Posterior vena cava (tissue), 2 donors: Measurements from ENCODE around the gene SMS. TPM values are rescaled to one million over a fixed set of nuclear protein-coding genes. Genes with fewer than 3 reads are reported as not detected.

Experiments used
- DNase-seq: peaks from one replicate; pipeline ENCODE4 v3.0.0-alpha.2; 2020; ENCODE audit warnings: low spot score
- intact Hi-C, 2 donors: fragments of 100-400 bp; cut with DNase I; formaldehyde crosslinking; loops; one replicate each; pipeline versions ENCODE4 v1.14.1 to v1.14.2; 2022 to 2023
- total RNA-seq, 2 donors: library from RNA; stranded (reverse); fragmentation: NEBNext Ultra II Directional; extraction: Animal tissue kit (Norgen Biotek cat#: 25700); gene quantifications; one replicate each; pipeline ENCODE4 v1.2.1, GENCODE V29; 2021
- donor health status: DM: yes; HTN: yes; CAD: no.
- donor health status: DM: yes; HTN: yes; CAD: no.

Gene SMS
- total RNA-seq, 2 donors from 2014 or later, result 47.0 to 79.0 TPM

GRCh38 chrX:21972046-21972445 is 31.5 kb downstream of the SMS start:
- DNase-seq, result no peak
- intact Hi-C loops, result loop anchor here in 1 of 2 donors (10.0 kb wide), 1 partner anchor 137 kb away; the partner anchor contains the start of gene MBTPS2

- intact Hi-C loops, result loop anchor here in 1 of 2 donors (10.0 kb wide), 1 partner anchor 138 kb away; the partner anchor contains the start of gene MBTPS2
- DNase-seq, result no peak
These were observed 32.2 kb downstream of the SMS start for GRCh38 chrX:21972721-21973120.

GRCh38 chrX:21973321-21974010 is 33.0 kb downstream of the SMS start:
- DNase-seq, result no peak
- intact Hi-C loops, result loop anchor here in 1 of 2 donors (10.0 kb wide), 1 partner anchor 139 kb away; the partner anchor contains the start of gene MBTPS2

- DNase-seq, result no peak
- intact Hi-C loops, result loop anchor here in 1 of 2 donors (10.0 kb wide), 1 partner anchor 139 kb away; the partner anchor contains the start of gene MBTPS2
These were observed 33.5 kb downstream of the SMS start for GRCh38 chrX:21974011-21974385.

GRCh38 chrX:21975242-21975641 is 34.7 kb downstream of the SMS start:
- intact Hi-C loops, result loop anchor here (5.0 to 10.0 kb wide), 2 partner anchors 133 to 140 kb away; partner anchors contain the start of gene MBTPS2 (in 1 of the 2)
- no peak for DNase-seq

- DNase-seq, result no peak
- intact Hi-C loops, result loop anchor here (5.0 to 10.0 kb wide), 2 partner anchors 134 to 141 kb away; partner anchors contain the start of gene MBTPS2 (in 1 of the 2)
These were observed 35.3 kb downstream of the SMS start for GRCh38 chrX:21975812-21976211.

GRCh38 chrX:21978346-21978745 is 37.8 kb downstream of the SMS start:
- intact Hi-C loops, result loop anchor here (5.0 to 10.0 kb wide), 2 partner anchors 136 to 144 kb away; partner anchors contain the start of gene MBTPS2 (in 1 of the 2)
- DNase-seq, result no peak

- DNase-seq, result no peak
- intact Hi-C loops, result no loop called here
These were observed 41.8 kb downstream of the SMS start for GRCh38 chrX:21982311-21982710.

- DNase-seq, result no peak
- intact Hi-C loops, result no loop called here
These were observed 44.8 kb downstream of the SMS start for GRCh38 chrX:21985332-21985777.

- intact Hi-C loops, result no loop called here
These were observed 46.1 kb downstream of the SMS start for GRCh38 chrX:21986596-21986995.

GRCh38 chrX:21989384-21989783 is 48.9 kb downstream of the SMS start:
- intact Hi-C loops, result no loop called here
- no peak for DNase-seq

More at GRCh38 chrX:21986596-21986995, 46.1 kb downstream of the SMS start:
- no peak for DNase-seq

GRCh38 chrX:21990832-21991231 is 50.3 kb downstream of the SMS start:
- intact Hi-C loops, result no loop called here
- no peak for DNase-seq

- DNase-seq, result no peak
- intact Hi-C loops, result no loop called here
These were observed 51.0 kb downstream of the SMS start for GRCh38 chrX:21991504-21991903.

- intact Hi-C loops, result no loop called here
- no peak for DNase-seq
These were observed 52.8 kb downstream of the SMS start for GRCh38 chrX:21993265-21993664.

GRCh38 chrX:21996872-21997455 is 56.5 kb downstream of the SMS start:
- DNase-seq, result no peak
- intact Hi-C loops, result no loop called here

- DNase-seq, result no peak
- intact Hi-C loops, result no loop called here
These were observed 57.5 kb downstream of the SMS start for GRCh38 chrX:21998037-21998436.

GRCh38 chrX:22004866-22005265 is 64.4 kb downstream of the SMS start:
- intact Hi-C loops, result no loop called here
- DNase-seq, result no peak

- DNase-seq, result no peak
- intact Hi-C loops, result no loop called here
These were observed 71.5 kb downstream of the SMS start for GRCh38 chrX:22012051-22012450.

GRCh38 chrX:22012931-22013330 is 72.4 kb downstream of the SMS start:
- intact Hi-C loops, result no loop called here
- no peak for DNase-seq

- intact Hi-C loops, result no loop called here
- DNase-seq, result no peak
These were observed 74.7 kb downstream of the SMS start for GRCh38 chrX:22015139-22015750.
